GM04504 (cell line): ENCODE results near the gene SPDYE17.
"Not testable (repeated sequence)": the region's sequence is repeated elsewhere in the genome, so short reads cannot be mapped to it uniquely, and the experiment has no call there.

Experiments used
- DNase-seq: peaks from one replicate; pipeline ENCODE4 v3.0.0-alpha.2; 2012; ENCODE audit warnings: low read depth

Gene SPDYE17, protein sequence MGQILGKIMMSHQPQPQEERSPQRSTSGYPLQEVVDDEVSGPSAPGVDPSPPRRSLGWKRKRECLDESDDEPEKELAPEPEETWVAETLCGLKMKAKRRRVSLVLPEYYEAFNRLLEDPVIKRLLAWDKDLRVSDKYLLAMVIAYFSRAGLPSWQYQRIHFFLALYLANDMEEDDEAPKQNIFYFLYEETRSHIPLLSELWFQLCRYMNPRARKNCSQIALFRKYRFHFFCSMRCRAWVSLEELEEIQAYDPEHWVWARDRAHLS

DNA sequence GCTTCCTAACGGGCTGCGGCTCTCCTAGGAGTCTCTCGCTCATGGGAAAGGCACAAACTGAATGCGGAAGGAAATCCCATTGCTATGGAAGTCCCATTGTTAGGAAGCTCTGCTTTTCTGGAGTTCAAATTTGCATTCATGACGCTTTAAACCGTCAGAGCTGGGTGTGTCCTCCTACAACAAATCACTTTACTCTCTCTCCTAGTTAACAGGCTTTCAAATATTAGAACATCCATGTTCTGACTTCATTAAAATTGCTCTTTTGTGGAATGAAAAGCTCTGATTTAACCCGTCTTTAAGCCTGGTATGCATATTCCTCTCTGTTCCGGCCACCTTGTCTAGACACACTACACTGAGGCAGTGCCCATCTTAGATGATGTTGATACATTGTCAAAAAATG is at the start of gene SPDYE17:
SPDYE17 (minus strand) TSS at position 101 of the 400 bp plus-strand sequence. CDS start 1,791 bp downstream, outside the sequence.
- DNase-seq: not testable (repeated sequence)

DNA sequence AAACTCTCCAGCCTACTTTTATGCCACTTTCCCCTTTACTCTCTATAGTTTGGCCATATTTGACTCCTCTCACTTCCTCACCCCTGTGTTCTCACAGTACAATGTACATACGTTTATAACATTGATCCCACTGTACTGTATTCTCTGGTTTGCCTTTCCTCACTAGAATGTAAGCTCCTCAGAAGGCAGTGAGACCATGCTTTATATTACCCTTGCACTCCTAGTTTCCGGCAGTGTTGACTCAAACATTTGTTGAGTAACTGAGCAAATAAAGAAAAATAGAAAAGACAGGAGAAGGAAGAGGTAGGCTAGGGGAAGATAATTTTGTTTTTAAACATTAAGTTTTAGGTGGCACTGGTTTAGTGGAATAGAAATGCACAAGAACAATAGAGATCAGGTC is 48.1 kb upstream of the SPDYE17 start:
- not testable (repeated sequence) for DNase-seq

DNA sequence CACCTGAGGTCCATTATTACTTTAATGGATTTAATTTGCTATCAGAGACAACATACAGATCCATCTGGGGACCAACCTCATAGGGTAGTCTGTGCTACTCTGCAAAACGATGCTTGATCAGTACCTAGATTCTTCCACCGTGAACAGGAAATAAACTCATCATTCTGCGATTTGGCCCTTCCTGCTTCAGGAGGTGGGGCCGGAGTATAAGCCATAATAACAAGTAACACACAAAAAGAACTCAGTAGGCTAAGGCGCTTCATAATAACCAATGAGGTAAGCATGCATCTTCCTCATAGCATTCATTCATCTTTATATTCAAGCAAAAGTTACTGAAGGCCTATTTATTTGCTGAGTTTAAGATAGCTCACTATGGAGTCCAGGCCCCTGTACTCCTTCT is 47.5 kb upstream of the SPDYE17 start:
- not testable (repeated sequence) for DNase-seq

DNA sequence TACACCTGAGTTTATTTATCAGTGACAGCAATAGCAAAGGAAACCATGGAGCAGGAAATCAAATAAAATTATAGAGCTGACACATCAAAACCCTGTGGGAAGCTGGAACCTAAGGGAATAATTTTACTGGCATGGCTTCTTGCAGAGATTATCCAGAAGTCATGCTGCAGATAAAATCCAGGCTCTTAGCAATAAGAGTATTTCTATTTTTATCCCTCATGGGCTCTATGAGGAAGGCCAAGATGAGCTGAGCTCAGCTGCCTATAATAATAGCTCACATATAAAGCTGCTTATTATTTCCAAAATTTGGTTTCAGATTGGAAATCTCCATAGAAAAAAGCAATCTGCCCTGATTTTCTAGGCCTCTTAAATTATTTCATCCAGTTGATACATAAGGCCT is 47.0 kb upstream of the SPDYE17 start:
- DNase-seq: not testable (repeated sequence)

DNA sequence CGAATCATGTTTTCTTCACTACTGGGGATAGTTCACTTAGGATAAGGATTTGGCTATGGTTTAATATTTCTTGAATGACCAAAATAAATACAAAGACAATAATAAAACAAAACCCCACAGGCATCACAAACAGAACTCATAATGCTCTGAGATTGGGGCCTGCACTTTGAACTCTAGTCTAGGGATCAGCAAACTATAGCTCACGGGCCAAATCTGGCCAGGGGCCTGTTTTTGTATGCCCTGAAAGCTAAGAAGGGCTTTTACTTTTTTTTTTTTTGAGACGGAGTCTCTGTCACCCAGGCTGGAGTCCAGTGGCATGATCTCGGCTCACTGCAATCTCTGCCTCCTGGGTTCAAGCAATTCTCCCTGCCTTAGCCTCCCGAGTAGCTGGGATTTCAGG is 44.9 kb upstream of the SPDYE17 start:
- DNase-seq: not testable (repeated sequence)

DNA sequence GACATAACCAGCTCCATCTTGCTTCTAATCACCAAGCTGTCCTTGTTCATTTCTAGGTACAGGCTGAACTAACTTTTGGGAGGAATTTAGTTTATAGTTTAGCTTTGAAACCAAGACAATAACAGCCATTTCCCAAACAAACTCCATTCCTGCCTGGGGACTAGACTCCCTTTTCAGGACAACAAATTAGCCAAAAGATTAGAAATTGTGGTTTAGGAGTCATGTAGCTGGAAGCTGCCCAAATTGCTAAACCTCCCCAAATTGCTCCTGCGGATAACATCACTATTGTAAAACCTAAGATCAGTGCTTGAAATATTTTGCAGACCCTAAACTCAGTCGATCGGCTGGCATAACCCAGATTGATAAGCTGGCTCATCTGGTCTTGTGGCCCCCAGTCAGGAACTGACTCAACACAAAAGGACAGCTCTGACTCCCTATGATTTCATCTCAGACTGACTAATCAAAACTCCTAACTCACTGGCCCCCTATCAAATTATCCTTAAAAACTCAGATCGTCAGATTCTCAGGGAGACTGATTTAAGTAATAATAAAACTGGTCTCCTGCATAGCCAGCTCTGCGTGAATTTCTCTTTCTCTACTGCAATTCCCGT is 42.7 kb upstream of the SPDYE17 start:
- peak; percentile 1 for DNase-seq

DNA sequence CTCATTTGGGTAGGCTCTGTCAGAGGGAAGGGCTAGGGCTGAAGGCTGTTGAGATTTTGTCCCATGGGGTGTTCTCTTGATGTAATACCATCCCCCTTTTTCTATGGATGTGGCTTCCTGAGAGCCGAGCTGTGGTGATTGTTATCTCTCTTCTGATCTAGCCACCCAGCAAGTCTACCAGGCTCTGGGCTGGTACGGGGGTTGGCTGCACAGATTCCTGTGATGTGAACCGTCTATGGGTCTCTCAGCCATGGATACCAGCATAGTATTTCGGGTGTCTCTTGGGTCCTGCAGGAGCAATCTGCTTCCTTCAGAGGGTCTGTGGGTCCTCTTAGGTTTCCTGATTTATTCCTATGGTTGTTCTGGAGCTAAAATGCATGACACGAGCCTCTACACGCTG is 38.9 kb upstream of the SPDYE17 start:
- DNase-seq: not testable (repeated sequence)

DNA sequence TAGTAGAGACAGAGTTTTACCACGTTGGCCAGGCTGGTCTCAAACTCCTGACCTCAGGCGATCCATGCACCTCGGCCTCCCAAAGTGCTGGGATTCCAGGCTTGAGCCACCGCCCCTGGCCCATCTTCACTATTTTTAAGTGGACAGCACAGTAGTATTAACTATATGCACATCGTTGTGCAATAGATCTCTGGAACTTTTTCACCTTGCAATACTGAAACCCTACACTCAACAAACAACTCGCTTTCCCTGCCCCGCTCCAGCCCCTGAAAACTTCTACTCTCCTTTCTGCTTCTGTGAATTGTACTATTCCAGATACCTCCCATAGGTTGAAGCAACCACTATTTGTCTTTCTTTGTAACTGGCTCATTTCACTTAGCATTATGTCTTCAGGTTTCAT is 33.7 kb upstream of the SPDYE17 start:
- not testable (repeated sequence) for DNase-seq

DNA sequence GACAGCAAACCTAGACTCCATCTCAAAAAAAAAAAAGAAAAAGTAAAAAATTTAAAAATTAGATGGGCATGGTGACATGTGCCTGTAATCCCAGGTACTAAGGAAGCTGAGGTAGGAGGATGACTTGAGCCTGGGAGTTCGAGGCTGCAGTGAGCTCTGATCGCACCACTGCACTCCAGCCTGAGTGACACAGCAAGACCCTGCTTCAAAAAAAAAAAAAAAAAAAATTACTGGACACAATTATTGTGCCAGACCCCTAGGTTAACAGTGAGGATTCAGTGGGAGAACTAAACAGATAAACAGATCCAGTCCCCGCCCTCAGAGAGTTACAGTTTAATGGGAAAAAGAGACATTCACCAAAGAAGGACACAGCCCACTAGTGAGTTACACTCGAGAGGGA is 31.6 kb upstream of the SPDYE17 start:
- not testable (repeated sequence) for DNase-seq

DNA sequence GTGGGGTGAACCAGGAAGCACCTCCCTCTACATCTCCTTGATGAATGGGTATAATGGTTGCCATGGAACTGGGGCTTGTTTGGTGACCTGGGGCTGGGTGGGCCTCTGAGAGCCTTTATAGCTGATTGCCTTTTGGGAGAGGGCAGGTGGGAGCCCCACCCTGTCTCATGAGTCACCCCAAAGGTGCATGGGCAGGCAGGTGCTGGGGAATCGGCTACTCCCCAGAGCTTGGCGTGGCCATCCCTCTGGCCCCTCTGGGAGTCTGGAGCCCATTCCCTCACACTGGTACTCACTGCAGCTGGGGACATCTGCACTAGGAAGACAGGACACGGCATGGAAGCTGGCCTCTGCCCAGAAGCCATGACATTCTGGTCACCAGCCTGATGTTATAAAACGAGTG is 30.4 kb upstream of the SPDYE17 start, which contains the start of gene SPDYE18:
SPDYE18 (minus strand) TSS at position 2 of the 400 bp plus-strand sequence. CDS start 2,046 bp downstream, outside the sequence.
- not testable (repeated sequence) for DNase-seq

DNA sequence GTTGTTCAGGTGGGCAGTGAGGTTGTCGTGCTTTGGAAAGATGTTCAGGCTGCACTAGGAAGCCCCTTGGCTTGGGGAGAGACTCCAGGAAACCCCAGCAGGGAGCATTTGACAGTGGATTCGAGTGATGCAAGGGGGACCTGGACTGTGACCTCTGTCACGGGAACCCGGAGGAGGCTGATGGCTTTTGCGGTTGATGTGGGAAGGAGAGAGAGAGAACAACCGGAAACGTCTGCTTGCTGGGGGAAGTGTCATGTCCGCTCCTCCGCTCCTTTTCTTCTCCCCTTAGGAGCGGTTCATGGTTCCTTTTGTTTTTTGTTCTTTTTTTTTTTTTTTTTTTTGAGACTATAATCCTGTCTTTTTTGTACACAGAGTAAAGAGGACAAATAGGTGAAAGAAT is 5.8 kb downstream of the SPDYE17 start:
- not testable (repeated sequence) for DNase-seq

DNA sequence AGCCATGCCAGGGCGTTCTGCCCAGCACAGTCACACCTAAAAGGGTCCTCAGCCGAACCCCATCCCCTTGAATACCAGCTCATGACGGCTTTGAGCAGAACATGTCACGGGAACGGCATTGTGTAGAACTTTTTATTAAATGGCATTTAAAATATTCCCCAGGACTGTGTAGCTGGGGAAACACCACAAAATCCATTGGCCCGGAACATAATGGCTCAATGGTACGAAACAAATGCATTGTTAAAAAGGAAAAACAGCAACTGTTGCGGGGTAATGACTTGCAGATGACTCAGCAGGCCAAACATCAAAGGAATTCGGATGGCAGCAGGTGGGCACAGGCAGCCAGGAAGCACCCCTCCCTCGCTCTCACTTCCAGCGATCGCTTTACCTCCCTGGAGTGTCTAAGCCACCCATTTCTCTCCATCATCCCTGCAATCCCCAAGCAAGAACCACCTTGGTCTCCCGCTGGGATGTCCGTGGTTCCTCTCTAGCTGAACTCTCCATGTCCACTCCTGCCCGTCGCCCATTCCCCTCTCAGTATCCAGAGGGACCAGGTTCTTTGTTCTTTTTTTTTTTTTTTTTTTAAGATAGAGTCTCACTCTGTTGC is 22.0 kb downstream of the SPDYE17 start:
- DNase-seq: peak; percentile 4

DNA sequence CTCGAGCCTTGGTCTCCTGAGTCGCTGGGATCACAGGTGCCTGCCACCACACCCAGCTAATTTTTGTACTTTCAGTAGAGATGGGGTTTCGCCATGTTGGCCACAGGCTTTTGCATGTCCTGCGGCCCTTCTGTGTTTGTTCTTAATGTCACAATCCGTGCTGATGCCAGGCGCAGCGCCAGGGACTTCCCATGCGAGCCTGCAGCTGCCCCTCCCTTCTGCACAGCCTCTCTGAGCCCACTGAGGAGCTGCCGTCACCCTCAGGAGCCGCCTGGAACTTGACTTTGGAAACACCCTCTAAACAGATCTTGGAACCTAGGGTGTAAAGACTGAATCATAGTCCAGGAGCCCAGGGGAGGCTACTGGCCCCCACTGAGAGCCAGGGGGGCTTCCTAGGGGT is 24.2 kb downstream of the SPDYE17 start:
- DNase-seq: peak; percentile 56

DNA sequence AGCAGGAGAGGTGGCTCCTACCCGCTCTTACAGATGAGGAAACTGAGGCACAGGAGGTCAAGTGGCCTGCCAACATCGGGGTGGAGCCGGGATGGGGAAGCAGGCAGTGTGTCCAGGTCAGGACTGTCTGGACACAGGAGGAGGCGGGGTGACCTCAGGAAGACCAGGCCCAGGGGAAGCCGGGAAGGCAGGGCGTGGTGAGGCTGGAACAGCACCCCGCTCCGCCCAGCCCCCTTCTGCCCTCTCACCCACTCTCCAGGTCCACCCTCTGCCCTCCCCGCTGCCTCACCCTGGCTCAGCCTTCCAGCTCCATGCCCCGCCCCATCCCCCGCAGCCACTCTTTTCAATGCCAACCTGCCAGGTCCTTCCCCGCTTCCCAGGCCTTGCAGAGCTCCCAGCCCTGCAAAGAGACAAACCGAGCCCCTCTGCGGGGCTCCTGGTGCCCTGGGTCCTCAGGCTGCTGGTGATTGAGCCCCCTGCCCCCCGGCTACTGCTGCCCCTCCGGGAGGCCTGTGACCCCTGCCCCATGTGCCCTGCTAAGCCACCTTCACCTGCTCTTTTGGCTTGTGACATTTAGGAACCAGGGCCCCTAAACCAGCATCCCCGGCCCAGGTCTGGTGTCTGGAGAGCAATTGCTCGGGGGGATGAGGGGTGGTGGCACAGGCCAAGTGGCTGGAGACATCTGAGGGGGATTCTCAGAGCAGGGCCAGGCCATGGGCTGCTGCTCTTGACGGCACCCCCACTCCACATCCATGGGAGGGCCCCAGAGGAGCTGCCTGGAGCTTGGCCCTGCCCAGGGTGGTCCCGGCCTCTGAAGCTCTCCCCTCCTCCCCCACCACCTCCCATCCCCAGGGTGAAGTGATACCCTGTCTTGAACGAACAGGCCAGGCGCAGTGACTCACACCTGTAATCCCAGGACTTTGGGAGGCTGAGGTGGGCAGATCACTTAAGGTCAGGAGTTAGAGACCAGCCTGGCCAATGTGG is 25.7 kb downstream of the SPDYE17 start:
- not testable (repeated sequence) for DNase-seq

DNA sequence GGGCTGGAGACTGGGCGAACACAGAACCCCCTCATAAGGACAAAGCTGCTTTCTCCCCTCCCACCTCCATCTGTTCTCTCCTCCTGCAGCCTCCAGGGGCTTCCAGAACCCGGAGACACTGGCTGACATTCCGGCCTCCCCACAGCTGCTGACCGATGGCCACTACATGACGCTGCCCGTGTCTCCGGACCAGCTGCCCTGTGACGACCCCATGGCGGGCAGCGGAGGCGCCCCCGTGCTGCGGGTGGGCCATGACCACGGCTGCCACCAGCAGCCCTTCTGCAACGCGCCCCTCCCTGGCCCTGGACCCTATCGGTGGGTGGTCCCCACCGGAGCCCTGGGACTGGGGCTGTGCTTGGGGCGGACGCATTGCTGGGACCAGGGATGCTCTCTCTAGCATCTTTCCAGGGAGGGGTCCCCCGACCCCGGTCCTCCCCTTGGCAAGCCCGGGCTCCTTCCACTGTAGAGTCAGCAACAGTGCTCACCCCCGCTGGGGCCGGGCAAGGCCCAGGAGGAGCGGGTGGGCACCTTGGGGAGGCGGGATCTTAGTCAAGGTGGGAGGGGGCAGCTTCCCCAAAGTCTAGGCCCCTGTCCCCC is 26.6 kb downstream of the SPDYE17 start:
- DNase-seq: not testable (repeated sequence)

DNA sequence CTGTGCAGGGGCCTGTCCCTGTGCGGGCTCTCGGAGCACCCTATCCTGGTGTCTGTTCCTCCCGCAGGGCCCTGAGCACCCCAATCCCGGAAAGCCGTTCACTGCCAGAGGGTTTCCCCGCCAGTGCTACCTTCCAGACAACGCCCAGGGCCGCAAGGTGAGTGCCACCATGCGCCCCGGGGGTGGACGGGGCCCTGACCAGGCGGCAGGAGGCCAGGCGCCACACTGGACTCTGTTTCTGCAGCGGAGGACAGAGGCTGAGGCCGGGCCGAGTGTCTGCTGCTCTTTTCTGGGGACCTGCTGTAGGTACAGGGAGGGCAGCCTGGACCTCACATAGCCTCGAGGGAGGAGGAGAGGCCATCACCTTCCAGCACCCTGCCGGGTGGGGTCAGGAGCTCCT is 28.0 kb downstream of the SPDYE17 start:
- DNase-seq: not testable (repeated sequence)

DNA sequence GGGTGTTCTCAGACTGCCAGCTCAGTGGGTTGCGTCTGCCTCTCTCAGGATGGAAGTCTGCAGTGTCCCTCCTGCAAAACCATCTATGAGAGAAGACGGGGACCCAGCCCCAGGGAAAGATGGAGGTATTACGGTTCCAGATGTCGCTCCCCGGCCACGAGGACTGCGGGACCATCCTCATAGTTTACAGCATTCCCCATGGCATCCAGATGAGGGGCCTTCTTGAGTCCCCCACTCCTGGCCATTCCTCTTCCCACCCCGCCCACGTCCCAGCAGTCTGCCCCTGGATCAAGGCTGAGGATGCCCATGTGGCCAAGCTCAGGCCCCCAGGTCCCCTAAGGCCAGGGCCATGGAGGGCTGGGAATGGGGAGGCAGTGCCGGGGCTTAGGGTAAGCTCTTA is 28.9 kb downstream of the SPDYE17 start:
- DNase-seq: not testable (repeated sequence)

DNA sequence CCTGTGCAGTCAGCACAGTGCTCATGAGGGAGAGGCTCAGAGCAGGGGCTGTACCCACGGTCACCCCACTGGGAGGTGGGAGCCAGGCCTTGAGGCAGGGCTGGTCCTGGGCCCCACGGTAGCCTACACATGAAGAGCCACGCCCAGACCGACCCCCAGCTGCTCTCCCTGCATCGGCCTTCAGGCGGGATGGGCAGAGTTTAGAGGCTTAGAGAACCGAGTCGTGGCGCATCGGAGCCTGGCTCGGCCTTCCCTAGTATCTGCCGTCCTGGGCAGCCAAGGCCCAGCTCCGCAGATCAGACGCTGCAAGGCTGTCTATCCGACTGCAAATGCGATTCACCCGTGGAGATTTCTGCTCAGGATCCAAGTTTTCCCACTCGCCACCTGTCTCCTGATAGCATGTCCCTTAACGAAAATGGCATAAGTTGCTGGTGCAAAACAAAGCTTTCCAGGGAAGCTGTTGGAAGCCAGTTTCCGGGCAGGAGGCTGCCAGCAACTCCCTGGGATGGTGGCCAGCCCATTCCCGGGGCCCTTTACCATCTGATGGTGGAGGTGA is 29.4 kb downstream of the SPDYE17 start:
- not testable (repeated sequence) for DNase-seq

DNA sequence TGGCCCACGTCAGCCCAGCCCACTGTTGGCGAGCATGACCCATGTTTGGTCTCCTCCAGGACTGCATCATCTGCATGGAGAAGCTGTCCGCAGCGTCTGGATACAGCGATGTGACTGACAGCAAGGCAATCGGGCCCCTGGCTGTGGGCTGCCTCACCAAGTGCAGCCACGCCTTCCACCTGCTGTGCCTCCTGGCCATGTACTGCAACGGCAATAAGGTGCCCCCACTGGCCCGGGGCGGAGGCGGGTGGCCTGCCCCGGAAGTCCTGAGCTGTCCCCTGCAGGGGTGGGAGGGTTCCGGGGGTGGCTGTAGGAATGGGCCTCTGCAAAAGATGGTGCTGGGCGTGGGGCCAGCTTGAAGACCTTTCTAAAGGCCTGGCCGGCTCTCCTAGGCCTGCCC is 30.1 kb downstream of the SPDYE17 start:
- DNase-seq: not testable (repeated sequence)

DNA sequence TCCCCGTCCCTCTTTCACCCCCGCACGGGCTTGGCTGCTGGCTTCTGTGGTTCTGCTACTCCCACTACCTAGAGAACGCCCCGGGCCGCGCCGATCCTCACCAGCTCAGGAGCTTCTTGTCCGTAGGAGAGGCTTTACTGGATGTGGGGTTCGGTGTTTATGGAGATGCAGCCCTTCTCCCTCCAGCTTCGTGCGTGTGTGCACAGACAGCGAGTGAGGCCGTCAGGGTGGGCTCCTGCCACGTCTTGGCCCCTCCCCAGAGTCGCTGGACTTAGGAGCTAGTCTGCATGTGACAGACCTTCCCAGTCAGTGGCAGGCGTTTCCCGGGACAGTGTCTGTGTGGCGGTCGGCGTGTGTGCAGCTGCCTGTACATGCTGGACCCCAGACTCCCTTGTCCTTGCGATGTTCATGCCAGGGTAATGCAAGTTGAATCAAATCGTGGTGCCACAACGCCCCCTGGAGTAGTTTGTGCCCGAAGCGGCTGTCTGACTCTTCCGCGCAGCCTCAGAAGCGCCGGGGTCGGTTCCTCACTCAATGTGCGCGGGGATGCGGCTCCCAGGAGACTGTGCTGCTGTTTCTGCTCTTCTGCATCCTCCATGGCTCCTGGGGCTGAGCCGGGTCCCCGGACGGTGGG is 32.6 kb downstream of the SPDYE17 start:
- not testable (repeated sequence) for DNase-seq
